ENCODE data around the gene PLSCR3.

- TF ChIP-seq CSDC2 (CRISPR knock-in tag; IDR thresholded peaks at IDR 0.05) (no peak), TCF4 (CRISPR knock-in tag; IDR thresholded peaks at IDR 0.05; ENCODE audit: borderline replicate concordance) (no peak), ARNTL (CRISPR knock-in tag; IDR thresholded peaks at IDR 0.05; ENCODE audit: borderline replicate concordance, low read depth) (no peak), RARB (CRISPR knock-in tag; IDR thresholded peaks at IDR 0.05) (no peak), CREB5 (CRISPR knock-in tag; IDR thresholded peaks at IDR 0.05; ENCODE audit: low read depth) (no peak), ZNF70 (CRISPR knock-in tag; IDR thresholded peaks at IDR 0.05) (no peak)
Observed at GRCh38 chr17:7411427-7411750, 17.1 kb upstream of the PLSCR3 start.
